ENCODE results near the gene SYNRG. TPM values are rescaled to one million over a fixed set of nuclear protein-coding genes. Genes with fewer than 3 reads are reported as not detected.

SYNRG gene
- total and polyA plus RNA-seq, 4 donors, result 5.0 to 43.5 (median 20.1) TPM

GRCh38 chr17:37510056-37510455 lies 99.2 kb downstream of the SYNRG start:
- Histone ChIP-seq H3K36me3 (ENCODE audit: control insufficient read depth in 1 of 2, insufficient read depth in 2 of 2, low read length in 1 of 2) (peaks cover 0 to 3% of the 10 kb centered on the region in 2 donors), H3K9me3 (ENCODE audit: control insufficient read depth, low read length) (no peaks in the 10 kb centered on the region), H3K4me1 (ENCODE audit: control insufficient read depth in 1 of 2, insufficient read depth in 2 of 2, low read length in 2 of 2) (no peaks in the 10 kb centered on the region), H3K4me3 (ENCODE audit: low read length in 2 of 2) (no peak overlapping the region), H3K27ac (ENCODE audit: low read depth in 1 of 2, low read length in 2 of 2) (no peak overlapping the region), H3K27me3 (ENCODE audit: control insufficient read depth in 1 of 2, insufficient read depth in 2 of 2, low read length in 1 of 2) (no peaks in the 10 kb centered on the region)
- 94 to 95% methylated on average over 17 of the region's 17 CpGs for WGBS, 2 donors
- no peak for ATAC-seq (ENCODE audit: low FRiP score)
- intact Hi-C loops (cut with DNase I), result no loop called here
- no peak for DNase-seq

- H3K36me3 ChIP-seq (ENCODE audit: control insufficient read depth in 1 of 2, insufficient read depth in 2 of 2, low read length in 1 of 2), result no peaks in the 10 kb centered on the region
- H3K4me1 ChIP-seq (ENCODE audit: control insufficient read depth in 1 of 2, insufficient read depth in 2 of 2, low read length in 2 of 2), result no peaks in the 10 kb centered on the region
- no peak overlapping the region for H3K27ac ChIP-seq (ENCODE audit: low read depth in 1 of 2, low read length in 2 of 2)
- no peak for ATAC-seq (ENCODE audit: low FRiP score)
- DNase-seq, result no peak
- H3K4me3 ChIP-seq (ENCODE audit: low read length in 2 of 2), result no peak overlapping the region
- WGBS, 2 donors, result 83 to 84% methylated on average over 9 of the region's 9 CpGs
- H3K27me3 ChIP-seq (ENCODE audit: control insufficient read depth in 1 of 2, insufficient read depth in 2 of 2, low read length in 1 of 2), result no peaks in the 10 kb centered on the region
- H3K9me3 ChIP-seq (ENCODE audit: control insufficient read depth, low read length), result no peaks in the 10 kb centered on the region
- intact Hi-C loops (cut with DNase I), result no loop called here
Observed at GRCh38 chr17:37507111-37507510, 102.1 kb downstream of the SYNRG start.

GRCh38 chr17:37506678-37507077 lies 102.5 kb downstream of the SYNRG start:
- Histone ChIP-seq H3K27me3 (ENCODE audit: control insufficient read depth in 1 of 2, insufficient read depth in 2 of 2, low read length in 1 of 2) (no peaks in the 10 kb centered on the region), H3K36me3 (ENCODE audit: control insufficient read depth in 1 of 2, insufficient read depth in 2 of 2, low read length in 1 of 2) (no peaks in the 10 kb centered on the region), H3K4me1 (ENCODE audit: control insufficient read depth in 1 of 2, insufficient read depth in 2 of 2, low read length in 2 of 2) (no peaks in the 10 kb centered on the region), H3K4me3 (ENCODE audit: low read length in 2 of 2) (no peak overlapping the region), H3K9me3 (ENCODE audit: control insufficient read depth, low read length) (no peaks in the 10 kb centered on the region), H3K27ac (ENCODE audit: low read depth in 1 of 2, low read length in 2 of 2) (no peak overlapping the region)
- intact Hi-C loops (cut with DNase I), result no loop called here
- 63% methylated on average over 10 of the region's 10 CpGs for WGBS, 2 donors
- no peak for ATAC-seq (ENCODE audit: low FRiP score)
- DNase-seq, result no peak

GRCh38 chr17:37505333-37505732 lies 103.9 kb downstream of the SYNRG start:
- H3K27ac ChIP-seq (ENCODE audit: low read depth in 1 of 2, low read length in 2 of 2), result no peak overlapping the region
- intact Hi-C loops (cut with DNase I), result no loop called here
- H3K36me3 ChIP-seq (ENCODE audit: control insufficient read depth in 1 of 2, insufficient read depth in 2 of 2, low read length in 1 of 2), result no peaks in the 10 kb centered on the region
- no peaks in the 10 kb centered on the region for H3K4me1 ChIP-seq (ENCODE audit: control insufficient read depth in 1 of 2, insufficient read depth in 2 of 2, low read length in 2 of 2)
- ATAC-seq (ENCODE audit: low FRiP score), result no peak
- H3K27me3 ChIP-seq (ENCODE audit: control insufficient read depth in 1 of 2, insufficient read depth in 2 of 2, low read length in 1 of 2), result no peaks in the 10 kb centered on the region
- DNase-seq, result no peak
- WGBS, 2 donors, result 87 to 92% methylated on average over 3 of the region's 3 CpGs
- H3K9me3 ChIP-seq (ENCODE audit: control insufficient read depth, low read length), result no peaks in the 10 kb centered on the region
- no peak overlapping the region for H3K4me3 ChIP-seq (ENCODE audit: low read length in 2 of 2)

GRCh38 chr17:37503148-37503547 lies 106.1 kb downstream of the SYNRG start:
- Histone ChIP-seq H3K9me3 (ENCODE audit: control insufficient read depth, low read length) (no peaks in the 10 kb centered on the region), H3K36me3 (ENCODE audit: control insufficient read depth in 1 of 2, insufficient read depth in 2 of 2, low read length in 1 of 2) (no peaks in the 10 kb centered on the region), H3K4me3 (ENCODE audit: low read length in 2 of 2) (no peak overlapping the region), H3K27ac (ENCODE audit: low read depth in 1 of 2, low read length in 2 of 2) (no peak overlapping the region), H3K27me3 (ENCODE audit: control insufficient read depth in 1 of 2, insufficient read depth in 2 of 2, low read length in 1 of 2) (no peaks in the 10 kb centered on the region), H3K4me1 (ENCODE audit: control insufficient read depth in 1 of 2, insufficient read depth in 2 of 2, low read length in 2 of 2) (no peaks in the 10 kb centered on the region)
- intact Hi-C loops (cut with DNase I), result no loop called here
- 94 to 98% methylated on average over 6 of the region's 6 CpGs for WGBS, 2 donors
- DNase-seq (no peak), ATAC-seq (ENCODE audit: low FRiP score) (no peak)

- DNase-seq (no peak), ATAC-seq (ENCODE audit: low FRiP score) (no peak)
- intact Hi-C loops (cut with DNase I), result no loop called here
- Histone ChIP-seq H3K27me3 (ENCODE audit: control insufficient read depth in 1 of 2, insufficient read depth in 2 of 2, low read length in 1 of 2) (no peaks in the 10 kb centered on the region), H3K4me1 (ENCODE audit: control insufficient read depth in 1 of 2, insufficient read depth in 2 of 2, low read length in 2 of 2) (no peaks in the 10 kb centered on the region), H3K36me3 (ENCODE audit: control insufficient read depth in 1 of 2, insufficient read depth in 2 of 2, low read length in 1 of 2) (no peaks in the 10 kb centered on the region), H3K27ac (ENCODE audit: low read depth in 1 of 2, low read length in 2 of 2) (no peak overlapping the region), H3K9me3 (ENCODE audit: control insufficient read depth, low read length) (no peaks in the 10 kb centered on the region), H3K4me3 (ENCODE audit: low read length in 2 of 2) (no peak overlapping the region)
- WGBS, 2 donors, result 88 to 89% methylated on average over 10 of the region's 10 CpGs
Observed at GRCh38 chr17:37502009-37502936, 106.9 kb downstream of the SYNRG start.

GRCh38 chr17:37500378-37500777 lies 108.8 kb downstream of the SYNRG start:
- H3K27ac ChIP-seq (ENCODE audit: low read depth in 1 of 2, low read length in 2 of 2), result no peak overlapping the region
- no peaks in the 10 kb centered on the region for H3K27me3 ChIP-seq (ENCODE audit: control insufficient read depth in 1 of 2, insufficient read depth in 2 of 2, low read length in 1 of 2)
- no peak for ATAC-seq (ENCODE audit: low FRiP score)
- H3K4me1 ChIP-seq (ENCODE audit: control insufficient read depth in 1 of 2, insufficient read depth in 2 of 2, low read length in 2 of 2), result no peaks in the 10 kb centered on the region
- no peaks in the 10 kb centered on the region for H3K9me3 ChIP-seq (ENCODE audit: control insufficient read depth, low read length)
- no peak for DNase-seq
- no peak overlapping the region for H3K4me3 ChIP-seq (ENCODE audit: low read length in 2 of 2)
- intact Hi-C loops (cut with DNase I), result no loop called here
- no peaks in the 10 kb centered on the region for H3K36me3 ChIP-seq (ENCODE audit: control insufficient read depth in 1 of 2, insufficient read depth in 2 of 2, low read length in 1 of 2)

- Histone ChIP-seq H3K27ac (ENCODE audit: low read depth in 1 of 2, low read length in 2 of 2) (no peak overlapping the region), H3K4me1 (ENCODE audit: control insufficient read depth in 1 of 2, insufficient read depth in 2 of 2, low read length in 2 of 2) (no peaks in the 10 kb centered on the region), H3K36me3 (ENCODE audit: control insufficient read depth in 1 of 2, insufficient read depth in 2 of 2, low read length in 1 of 2) (no peaks in the 10 kb centered on the region), H3K4me3 (ENCODE audit: low read length in 2 of 2) (no peak overlapping the region), H3K27me3 (ENCODE audit: control insufficient read depth in 1 of 2, insufficient read depth in 2 of 2, low read length in 1 of 2) (no peaks in the 10 kb centered on the region), H3K9me3 (ENCODE audit: control insufficient read depth, low read length) (no peaks in the 10 kb centered on the region)
- ATAC-seq (ENCODE audit: low FRiP score), result no peak
- no peak for DNase-seq
- 90 to 93% methylated on average over 8 of the region's 8 CpGs for WGBS, 2 donors
- intact Hi-C loops (cut with DNase I), result loop anchor here in 1 of 2 donors (5.0 kb wide), 1 partner anchor 88 kb away; the partner anchor contains the start of genes ACACA and TADA2A
Observed at GRCh38 chr17:37494971-37495370, 114.2 kb downstream of the SYNRG start.

GRCh38 chr17:37494401-37494831 lies 114.8 kb downstream of the SYNRG start:
- no peak overlapping the region for H3K27ac ChIP-seq (ENCODE audit: low read depth in 1 of 2, low read length in 2 of 2)

More at GRCh38 chr17:37494401-37494831, 114.8 kb downstream of the SYNRG start:
- H3K4me3 ChIP-seq (ENCODE audit: low read length in 2 of 2), result no peak overlapping the region
- ATAC-seq (ENCODE audit: low FRiP score), result no peak
- no peaks in the 10 kb centered on the region for H3K27me3 ChIP-seq (ENCODE audit: control insufficient read depth in 1 of 2, insufficient read depth in 2 of 2, low read length in 1 of 2)
- intact Hi-C loops (cut with DNase I), result loop anchor here in 1 of 2 donors (5.0 kb wide), 1 partner anchor 87 kb away; the partner anchor contains the start of genes ACACA and TADA2A
- 74 to 75% methylated on average over 3 of the region's 3 CpGs for WGBS, 2 donors
- DNase-seq, result no peak
- no peaks in the 10 kb centered on the region for H3K4me1 ChIP-seq (ENCODE audit: control insufficient read depth in 1 of 2, insufficient read depth in 2 of 2, low read length in 2 of 2)
- no peaks in the 10 kb centered on the region for H3K9me3 ChIP-seq (ENCODE audit: control insufficient read depth, low read length)
- H3K36me3 ChIP-seq (ENCODE audit: control insufficient read depth in 1 of 2, insufficient read depth in 2 of 2, low read length in 1 of 2), result no peaks in the 10 kb centered on the region

Data from aorta (tissue), 5 donors.